Measurements from ENCODE around the gene ZNF506.
"Not testable (repeated sequence)": the region's sequence is repeated elsewhere in the genome, so short reads cannot be mapped to it uniquely, and the experiment has no call there.

The ZNF506 gene

DNA sequence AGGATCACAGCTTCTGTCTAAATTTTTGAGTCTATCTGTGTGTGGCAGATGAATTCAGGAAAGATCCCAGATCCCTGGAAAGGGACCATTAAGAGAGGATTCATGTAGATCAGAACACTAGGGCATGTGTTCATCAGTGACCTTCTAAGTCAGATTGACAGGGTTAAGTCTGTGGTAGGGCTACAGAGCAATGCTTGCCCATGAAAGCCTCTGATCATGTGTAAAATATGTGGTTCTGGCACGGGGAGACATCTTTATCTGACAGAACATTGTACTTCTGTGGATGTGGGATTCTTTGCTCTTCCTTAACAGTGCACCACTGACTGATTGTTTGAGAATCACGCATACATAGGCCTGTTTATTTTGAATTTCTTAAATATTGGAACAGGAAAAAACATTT is 42.9 kb downstream of the ZNF506 start:
- DNase-seq (ENCODE audit: low read depth in 2 of 2) = no peak

- DNase-seq (ENCODE audit: low read depth in 2 of 2) = no peak
These were observed 43.9 kb downstream of the ZNF506 start for GRCh38 chr19:19777692-19778091.

DNA sequence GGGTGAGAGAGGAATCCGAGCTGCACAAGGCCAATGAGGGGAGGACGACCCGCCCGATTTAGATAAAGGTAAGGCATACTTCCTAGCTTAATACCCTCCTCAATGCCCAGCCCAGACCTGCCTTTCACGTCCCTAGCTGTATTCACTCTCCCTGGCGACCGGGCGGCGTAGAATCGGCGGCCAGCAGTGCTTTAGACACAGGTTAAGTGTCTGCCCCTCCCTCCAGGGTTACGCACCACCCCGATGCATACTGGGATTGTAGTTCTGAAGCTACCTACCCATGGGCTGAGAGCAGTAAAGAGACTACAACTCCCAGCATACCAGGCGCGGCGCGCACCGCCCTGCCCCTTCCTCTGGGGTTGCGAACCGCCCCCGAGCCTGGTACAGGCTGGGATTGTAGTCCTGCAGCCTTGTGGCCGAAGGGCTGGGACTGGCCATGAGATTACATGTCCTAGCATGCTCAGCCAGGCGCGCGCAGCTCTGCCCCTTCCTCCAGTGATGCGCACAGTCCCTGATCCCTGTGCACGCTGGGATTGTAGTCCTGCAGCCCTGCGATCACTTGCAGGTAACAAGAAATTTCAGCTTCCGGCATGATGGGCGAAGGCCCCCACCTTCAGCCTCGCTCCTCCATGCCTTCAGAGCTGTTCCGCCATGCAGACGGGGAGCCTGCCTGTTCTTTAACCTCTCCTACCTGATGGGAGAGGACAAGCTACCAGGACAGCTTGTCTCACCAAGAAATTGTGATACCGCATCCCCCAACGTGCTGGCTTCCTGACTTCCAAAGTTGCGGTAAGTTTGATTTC is 45.1 kb downstream of the ZNF506 start:
- DNase-seq (ENCODE audit: low read depth in 2 of 2) = peak; percentile 82 to 87

DNA sequence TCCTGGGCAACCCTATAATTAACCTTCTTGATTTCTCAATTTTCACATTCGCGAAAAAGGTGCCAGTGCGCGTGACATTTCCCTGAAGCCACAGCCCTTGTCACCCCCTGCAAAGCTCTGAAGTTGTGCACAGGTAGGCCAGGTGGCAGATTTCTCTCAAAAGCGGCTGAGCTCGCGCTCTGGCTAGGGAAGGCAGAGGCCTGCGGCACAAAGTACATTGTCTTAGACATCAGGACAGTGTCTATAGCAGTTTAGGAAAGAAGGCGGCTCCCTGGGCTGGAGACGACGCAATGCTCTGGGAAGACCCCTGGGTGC is 45.7 kb downstream of the ZNF506 start:
- no peak for DNase-seq (ENCODE audit: low read depth in 2 of 2)

- DNase-seq (ENCODE audit: low read depth in 2 of 2) = no peak
These were observed 47.1 kb downstream of the ZNF506 start for GRCh38 chr19:19774354-19775033.

DNA sequence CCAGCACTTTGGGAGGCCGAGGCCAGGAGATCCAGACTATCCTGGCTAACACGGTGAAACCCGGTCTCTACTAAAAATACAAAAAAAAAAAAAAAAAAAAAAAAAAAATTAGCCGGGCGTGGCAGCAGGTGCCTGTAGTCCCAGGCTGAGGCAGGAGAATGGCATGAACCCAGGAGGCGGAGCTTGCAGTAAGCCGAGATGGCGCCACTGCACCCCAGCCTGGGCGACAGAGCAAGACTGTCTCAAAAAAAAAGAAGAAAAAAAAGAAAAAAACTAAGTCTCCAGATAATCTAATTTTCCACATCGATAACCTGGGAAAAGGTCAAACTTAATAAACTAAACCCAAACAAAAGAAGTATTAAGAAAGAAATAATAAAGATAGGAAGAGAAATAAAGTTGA is 49.6 kb downstream of the ZNF506 start:
- not testable (repeated sequence) for DNase-seq (ENCODE audit: low read depth in 2 of 2)

DNA sequence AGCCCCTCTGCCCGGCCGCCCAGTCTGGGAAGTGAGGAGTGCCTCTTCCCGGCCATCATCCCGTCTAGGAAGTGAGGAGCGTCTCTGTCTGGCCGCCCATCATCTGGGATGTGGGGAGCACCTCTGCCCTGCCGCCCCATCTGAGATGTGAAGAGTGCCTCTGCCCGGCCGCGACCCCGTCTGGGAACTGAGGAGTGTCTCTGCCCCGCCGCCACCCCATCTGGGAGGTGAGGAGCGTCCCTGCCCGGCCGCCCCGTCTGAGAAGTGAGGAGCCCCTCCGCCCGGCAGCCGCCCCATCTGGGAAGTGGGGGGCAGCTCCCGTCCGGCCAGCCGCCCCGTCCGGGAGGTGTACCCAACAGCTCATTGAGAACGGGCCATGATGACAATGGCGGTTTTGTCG is 51.6 kb downstream of the ZNF506 start:
- DNase-seq (ENCODE audit: low read depth in 2 of 2) = not testable (repeated sequence)

DNA sequence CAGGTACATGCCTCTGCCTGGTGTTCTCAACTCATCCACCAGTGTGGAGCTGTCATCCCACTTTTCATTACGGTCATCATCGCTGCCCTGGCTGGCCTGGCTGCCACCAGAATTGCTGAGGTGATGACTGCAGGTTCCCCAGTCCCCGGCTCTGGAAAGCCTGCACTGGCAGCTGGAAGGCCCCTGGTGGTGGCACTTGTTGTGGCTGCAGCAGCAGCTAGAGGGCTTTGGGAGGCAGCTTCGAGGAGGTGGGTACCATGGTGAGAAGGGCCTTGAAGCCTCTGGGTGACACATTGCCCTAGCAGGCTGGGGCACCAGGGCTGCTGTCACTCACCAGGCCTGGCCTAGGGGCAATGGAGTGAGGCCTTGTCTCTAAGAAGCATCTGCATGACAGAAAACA is 63.4 kb downstream of the ZNF506 start:
- no peak for DNase-seq (ENCODE audit: low read depth in 2 of 2)

- DNase-seq (ENCODE audit: low read depth in 2 of 2) = no peak
These were observed 68.7 kb downstream of the ZNF506 start for GRCh38 chr19:19752760-19753403.

GRCh38 chr19:19751846-19752245 is 69.7 kb downstream of the ZNF506 start:
- DNase-seq (ENCODE audit: low read depth in 2 of 2) = no peak

DNA sequence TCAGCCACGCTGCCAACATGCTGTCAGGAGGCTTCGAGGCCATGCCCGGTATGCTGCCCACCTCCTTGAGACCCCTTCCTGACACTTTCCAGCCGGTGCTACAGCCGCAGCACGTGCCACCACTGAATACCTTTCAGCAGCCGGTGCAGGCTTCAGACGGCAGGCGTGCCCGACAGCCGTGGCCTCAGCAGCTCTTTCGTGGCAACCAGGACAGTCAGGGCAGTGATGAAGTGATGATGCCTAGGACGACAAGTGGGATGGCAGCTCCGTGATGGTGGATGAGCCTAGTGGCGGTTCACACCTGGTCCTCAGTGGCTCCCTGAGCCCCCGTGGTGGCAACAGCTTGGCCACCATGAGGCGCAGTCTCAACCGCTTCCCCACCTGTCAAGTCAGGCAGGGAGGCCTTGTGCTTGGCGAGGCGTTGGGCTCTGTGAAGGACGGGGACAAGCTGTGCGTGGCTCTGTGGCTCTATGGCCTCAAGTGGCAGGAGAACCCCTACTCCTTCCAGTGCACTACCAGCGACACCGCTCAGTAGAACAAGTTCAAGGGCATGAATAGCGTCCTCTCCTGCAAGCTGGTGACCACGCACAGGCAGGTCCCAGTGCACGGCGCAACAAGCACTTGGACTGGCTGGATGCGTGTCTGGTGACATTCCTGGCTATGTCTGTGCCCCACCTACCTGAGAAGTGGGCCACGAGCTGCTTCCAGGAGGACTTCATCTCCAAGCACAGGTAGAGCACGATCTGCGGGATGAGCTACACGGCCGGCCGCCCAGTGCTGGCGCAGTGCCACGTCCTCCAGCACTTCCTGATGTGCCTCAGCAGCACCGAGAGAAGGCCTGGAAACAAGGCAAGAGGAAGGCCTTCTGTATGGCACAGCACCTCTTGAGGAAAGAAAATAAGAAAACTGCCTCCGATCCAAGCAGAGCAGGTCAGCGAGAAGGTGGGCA is 70.4 kb downstream of the ZNF506 start:
- DNase-seq (ENCODE audit: low read depth in 2 of 2) = no peak

- no peak for DNase-seq (ENCODE audit: low read depth in 2 of 2)
These were observed 71.4 kb downstream of the ZNF506 start for GRCh38 chr19:19749908-19750841.

- DNase-seq (ENCODE audit: low read depth in 2 of 2) = no peak
These were observed 72.2 kb downstream of the ZNF506 start for GRCh38 chr19:19749117-19749907.

GRCh38 chr19:19748249-19748938 is 73.2 kb downstream of the ZNF506 start:
- DNase-seq (ENCODE audit: low read depth in 2 of 2) = no peak

DNA sequence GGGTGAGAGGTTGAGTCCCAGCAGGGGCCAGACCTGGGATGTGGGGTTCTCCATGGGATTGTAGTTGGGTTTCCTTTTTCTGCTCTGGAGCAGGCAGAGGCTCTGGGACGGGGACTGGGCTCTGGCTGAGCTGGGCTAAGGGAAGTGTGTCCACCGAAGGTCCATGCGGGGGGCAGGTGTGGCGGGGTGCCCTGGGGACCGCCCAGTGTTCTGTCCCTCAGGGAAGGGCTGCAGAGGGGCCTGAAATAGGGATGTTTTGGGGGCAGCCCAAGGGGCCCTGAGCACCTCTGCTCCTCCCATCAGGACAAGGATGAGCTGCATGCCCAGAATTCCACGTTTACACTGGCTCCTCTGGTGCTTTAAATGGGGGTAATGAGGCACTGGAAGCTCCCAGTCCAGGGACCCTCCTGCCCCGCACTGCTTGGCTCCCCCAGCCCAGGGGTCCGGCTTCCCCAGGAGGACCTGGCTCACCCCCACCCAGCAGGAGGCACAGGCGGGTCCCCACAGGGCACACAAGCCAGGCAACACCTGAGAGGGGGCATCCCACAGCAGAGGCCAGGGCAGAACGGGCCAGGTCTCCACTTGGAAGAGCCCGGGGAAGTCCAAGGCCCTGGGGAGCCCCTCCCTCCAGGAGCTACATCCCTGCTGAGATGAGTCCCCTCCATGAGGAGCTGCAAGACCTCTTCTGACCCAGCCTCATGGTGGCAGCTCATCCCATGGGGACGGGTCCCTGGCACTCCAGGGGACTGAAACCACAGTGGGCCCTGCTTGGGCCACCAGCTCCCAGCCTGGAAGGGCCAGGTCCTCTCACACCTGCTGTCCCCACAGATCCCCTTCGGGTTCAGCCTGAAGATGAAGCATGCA is 74.0 kb downstream of the ZNF506 start:
- no peak for DNase-seq (ENCODE audit: low read depth in 2 of 2)

DNA sequence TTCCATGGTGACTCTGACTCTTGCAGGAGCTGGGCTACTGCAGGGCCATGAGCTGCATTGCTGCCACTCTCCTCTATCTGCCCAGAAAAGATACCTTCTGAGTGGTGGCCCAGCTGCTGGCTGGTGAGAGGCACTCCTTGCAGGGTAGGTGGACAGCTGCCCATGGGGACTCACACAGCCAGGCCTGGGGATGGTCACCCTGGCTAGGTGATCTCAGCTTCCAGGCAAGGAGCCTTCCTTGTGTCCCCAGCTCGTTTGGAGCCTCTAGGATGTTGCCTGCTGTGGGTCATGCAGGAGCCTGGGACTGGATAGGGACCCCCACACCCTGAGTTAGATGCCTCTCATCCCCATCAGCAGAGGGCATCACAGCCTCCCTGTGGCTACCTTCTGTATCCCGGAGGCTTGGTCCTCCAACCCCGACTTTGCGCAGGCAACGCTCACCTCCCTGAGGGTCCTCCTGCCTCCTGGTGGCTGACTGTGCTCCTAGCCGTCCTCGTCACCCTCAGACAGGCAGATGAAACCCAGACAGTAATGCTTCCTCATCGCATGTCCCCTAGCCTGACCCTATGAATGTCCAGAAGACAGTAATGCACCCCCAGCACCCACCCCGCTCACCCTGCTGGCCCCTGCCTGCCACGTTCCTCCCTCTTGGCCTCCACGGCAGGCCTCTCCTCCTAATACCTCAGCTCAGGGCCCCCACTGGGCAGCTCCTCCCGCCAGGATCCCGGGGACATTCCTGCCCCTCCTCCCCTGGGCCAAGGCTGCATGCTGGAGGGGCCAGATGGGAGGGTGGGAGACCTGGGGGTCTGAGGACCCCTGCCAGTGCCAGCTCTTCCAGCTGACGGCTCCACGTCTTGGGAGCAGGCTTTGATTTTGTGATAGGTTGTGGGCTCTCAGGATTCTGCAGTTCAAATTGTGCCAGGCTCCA is 75.0 kb downstream of the ZNF506 start:
- no peak for DNase-seq (ENCODE audit: low read depth in 2 of 2)

All from activated CD4-positive, alpha-beta T cell treated with anti-CD3 and anti-CD28 coated beads for 24 hours (primary cell).